VCaP (cell line): ENCODE measurements around the gene GSTT2B.
"Not testable (repeated sequence)": the region's sequence is repeated elsewhere in the genome, so short reads cannot be mapped to it uniquely, and the experiment has no call there.

Experiments
- H3K27ac ChIP-seq: fragments of 450-650 bp; 2 replicates; pipeline ENCODE4 v1.5.1; 2017
- CTCF ChIP-seq: fragments of 450-650 bp; conservative IDR thresholded peaks from 2 replicates; pipeline ENCODE4 v1.5.1; 2017; ENCODE audit warnings: mild to moderate bottlenecking, moderate library complexity

GSTT2B gene

DNA sequence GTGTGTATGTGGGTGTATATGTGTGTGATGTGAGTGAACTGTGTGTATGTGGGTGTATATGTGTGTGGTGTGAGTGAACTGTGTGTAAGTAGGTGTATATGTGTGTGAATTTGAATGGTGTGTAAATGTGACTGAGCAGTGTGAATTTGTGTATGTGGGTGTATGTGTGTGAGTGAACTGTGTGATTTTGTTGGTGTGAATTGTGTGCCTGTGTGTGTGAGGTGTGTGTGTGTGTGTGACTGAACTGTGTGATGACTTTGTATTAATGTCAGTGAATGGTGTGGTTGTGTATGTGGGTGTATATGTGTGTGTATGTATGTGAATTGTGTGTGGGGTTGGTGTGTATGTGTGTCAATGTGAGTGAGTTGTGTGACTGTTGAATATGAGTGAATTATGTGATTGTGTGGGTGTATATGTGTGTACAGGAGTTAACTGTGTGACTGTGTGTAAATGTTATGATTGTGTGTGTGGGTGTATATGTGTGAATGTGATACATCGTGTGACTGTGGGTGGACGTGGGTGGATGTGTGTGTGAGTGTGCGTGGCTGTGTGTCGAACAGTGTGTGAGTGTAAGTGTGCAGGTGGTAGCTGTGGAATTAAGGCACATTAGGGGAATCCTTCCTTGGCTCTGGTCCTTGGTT, 25.7 kb upstream of the GSTT2B start:
- not testable (repeated sequence) for H3K27ac ChIP-seq

DNA sequence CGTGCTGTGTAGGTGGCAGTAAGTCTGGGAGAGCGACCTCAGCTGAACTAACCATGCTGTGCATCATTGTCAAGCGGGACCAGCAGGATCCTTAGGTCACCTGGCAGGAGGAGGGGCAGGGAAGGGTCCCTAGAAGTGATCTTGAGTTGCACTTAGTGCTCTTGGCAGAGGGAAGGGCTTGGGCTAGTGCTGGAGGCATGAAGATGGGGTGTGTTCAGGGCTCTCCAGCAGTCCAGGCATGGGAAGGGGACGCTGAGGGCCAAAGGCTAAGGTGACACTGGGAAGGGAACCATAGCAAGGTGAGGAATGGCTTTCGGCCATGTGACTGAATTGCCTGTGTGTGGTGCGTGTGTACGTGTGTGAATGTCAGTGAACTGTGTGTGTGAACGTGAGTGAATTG, 25.1 kb upstream of the GSTT2B start:
- not testable (repeated sequence) for H3K27ac ChIP-seq

DNA sequence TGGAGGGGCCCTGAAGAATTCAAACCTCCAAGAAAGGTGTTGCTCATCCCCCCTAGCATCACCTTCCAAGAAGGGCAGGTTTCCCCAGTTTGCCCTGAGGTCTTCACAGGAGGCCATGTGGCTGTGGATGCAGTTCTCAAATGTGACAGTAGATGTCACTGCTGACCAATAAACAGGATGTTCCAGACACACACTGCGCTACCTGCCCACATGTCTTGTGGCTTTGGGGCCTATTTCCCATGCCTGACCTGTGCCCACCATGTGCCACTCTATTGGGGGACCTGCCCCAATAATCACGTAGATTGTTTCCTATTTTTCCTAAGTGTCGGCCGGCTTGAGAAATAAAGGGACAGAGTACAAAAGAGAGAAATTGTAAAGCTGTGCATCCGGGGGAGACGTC, 23.4 kb upstream of the GSTT2B start:
- no peak overlapping the region for H3K27ac ChIP-seq
- TF ChIP-seq CTCF: peak; percentile 62

- H3K27ac ChIP-seq: not testable (repeated sequence)
Measured at GRCh38 chr22:23980567-23980966, 19.6 kb upstream of the GSTT2B start.

DNA sequence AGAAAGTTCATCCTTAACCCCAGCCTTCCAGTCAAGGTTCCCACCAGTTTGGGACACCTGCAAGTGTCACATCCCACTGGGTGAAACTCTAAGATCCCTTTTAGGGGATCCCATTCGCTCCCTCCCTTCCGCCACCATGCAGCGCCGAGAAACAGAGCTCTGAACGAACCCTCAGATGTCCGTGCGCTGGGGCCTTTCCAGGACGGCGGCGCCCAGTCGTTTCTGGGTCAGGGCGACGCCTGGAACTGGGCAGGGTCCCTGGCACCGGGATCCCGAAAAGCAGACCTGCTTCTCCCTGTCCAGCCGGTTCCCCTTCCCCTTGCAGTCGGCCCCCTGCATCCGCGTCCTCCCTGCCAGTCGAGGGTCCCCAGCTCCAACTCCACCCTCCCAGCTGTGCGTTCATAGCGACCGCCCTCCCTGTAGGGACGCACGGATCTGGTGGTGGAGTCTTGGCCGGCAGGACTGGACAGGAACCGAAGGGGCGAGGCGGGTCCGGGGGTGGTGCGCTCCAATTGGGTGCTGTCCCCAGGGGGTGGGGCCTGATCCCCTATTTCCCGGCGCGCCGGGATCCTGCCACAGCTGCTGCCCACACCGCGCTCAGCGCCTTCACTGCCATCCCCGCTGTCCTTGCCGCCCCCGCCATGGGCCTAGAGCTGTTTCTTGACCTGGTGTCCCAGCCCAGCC, 18.7 kb upstream of the GSTT2B start, which contains the start of gene GSTT2:
TSS of gene GSTT2 (plus strand) at position 578 of the 684 bp plus-strand sequence.
- H3K27ac ChIP-seq: not testable (repeated sequence)

DNA sequence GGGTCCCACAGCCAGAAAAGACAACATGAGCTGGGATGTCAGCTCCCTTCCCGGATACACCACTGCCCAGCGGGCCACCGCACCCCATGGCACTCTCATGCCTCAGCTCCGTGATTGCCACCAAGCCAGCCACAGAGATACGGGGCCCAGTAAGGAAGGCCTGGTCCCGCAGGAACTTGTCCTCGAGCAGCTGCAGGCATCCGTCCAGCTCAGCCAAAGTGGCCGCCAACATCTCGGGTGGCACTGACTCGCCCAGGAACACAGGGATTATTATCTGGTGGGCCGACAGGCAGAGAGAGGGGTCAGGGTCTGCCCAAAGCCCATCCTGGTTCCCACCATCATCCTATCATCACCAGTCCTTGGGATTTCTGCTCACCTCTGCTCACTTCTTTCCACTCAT, 16.3 kb upstream of the GSTT2B start:
- not testable (repeated sequence) for H3K27ac ChIP-seq

DNA sequence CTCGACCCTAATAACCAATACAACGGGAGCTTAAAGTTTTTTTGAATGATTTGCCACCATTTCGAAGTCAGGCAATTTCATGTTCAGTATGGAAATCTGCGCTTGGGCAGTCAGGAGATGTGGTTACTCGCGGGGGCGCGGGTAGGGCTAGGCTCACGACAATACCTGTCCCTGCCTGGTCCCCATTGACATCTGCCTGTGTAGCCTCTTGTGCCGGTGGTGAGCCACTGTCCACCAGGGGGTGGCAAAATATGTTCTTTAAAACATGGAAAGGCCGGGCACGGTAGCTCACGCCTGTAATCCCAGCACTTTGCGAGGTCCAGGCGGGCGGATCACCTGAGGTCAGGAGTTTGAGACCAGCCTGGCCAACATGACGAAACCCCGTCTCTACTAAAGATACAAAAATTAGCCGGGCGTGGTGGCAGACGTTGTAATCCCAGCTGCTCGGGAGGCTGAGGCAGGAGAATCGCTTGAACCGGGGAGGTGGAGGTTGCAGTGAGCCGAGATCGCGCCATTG, 13.9 kb upstream of the GSTT2B start:
- H3K27ac ChIP-seq: not testable (repeated sequence)

GRCh38 chr22:23974345-23974744, 13.3 kb upstream of the GSTT2B start, which contains the start of gene DDT:
DDT (minus strand) TSS chr22:23974441; CDS start chr22:23974414, 27 bp downstream.
- not testable (repeated sequence) for H3K27ac ChIP-seq

DNA sequence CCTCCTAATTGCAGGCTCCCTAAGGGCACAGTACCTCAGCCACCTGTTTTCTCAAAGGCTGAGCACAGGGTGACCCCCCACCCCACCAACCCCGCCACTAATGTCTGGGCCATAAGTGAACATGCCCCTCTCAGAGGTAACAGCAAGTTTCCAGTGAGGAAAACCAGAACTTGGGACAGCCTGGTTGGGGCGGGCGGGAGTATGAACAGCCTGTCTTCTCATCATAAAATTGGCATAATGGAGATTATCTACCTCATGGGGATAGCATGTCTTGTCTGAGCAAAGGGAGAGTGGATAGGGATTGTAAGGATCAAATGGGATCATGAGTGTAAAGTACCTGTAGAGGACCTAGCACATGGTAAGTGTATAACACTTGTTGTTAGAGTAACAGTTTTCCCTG, 10.9 kb upstream of the GSTT2B start:
- peak overlapping the region; percentile 35 for H3K27ac ChIP-seq

DNA sequence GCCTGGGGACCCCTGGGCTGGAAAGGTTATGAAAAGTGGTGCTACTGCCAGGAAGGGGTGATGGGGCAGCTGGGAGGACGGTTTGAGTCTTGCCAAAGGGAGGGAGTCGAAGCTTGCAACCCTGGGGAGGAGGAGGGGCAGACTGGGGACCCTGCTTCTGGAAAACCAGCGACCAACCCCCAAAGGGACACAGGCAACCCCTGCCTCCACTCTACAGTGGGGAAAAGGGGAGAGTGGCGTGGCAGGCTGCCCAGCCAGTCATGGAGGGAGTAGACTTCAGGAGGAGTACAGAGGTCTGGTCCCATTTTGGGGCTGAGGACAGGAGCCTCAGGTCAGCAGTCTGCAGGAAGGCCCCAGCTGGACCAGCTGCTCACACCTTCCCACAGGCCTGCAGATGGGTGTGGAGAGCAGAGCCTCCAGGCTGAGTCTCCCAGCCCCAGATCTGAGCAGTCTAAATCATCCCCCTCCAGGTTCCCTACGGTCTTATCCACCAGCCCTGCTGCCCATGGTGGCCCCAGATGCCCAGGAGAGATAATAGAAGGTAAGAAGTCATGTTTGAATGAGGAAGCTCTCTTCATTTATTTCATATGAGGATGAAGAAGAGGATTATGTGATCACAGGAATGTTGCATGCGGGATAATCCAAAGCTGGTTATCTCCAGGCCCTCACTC, 10.0 kb upstream of the GSTT2B start:
- no peak for TF ChIP-seq CTCF
- H3K27ac ChIP-seq: peak overlapping the region; percentile 35

DNA sequence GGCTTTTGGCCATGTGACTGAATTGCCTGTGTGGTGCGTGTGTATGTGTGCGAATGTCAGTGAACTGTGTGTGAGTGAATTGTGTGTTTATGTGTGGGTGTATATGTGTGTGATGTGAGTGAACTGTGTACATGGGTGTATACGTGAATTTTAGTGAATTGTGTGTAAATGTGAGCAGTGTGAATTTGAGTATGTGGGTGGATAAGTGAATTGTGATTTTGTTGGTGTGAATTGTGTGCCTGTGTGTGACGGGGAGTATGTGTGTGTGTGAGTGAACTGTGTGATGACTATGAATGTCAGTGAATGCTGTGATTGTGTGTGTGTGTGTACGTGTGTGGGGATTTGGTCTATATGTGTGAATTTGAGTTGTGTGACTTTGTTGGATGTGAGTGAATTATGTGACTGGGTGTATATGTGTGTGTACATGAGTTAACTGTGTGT, 9.2 kb upstream of the GSTT2B start:
- no peak for TF ChIP-seq CTCF

DNA sequence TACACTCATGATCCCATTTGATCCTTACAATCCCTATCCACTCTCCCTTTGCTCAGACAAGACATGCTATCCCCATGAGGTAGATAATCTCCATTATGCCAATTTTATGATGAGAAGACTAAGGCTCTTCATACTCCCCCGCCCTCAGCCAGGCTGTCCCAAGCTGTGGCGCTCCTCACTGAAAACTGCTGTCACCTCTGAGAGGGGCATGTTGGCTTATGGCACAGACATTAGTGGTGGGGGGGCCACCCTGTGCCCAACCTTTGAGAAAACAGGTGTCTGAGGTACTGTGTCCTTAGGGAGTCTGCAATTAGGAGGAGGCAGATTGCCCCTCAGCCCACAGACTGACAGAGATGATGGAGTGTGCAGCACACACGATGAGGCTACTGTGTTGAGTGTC, 8.1 kb upstream of the GSTT2B start:
- H3K27ac ChIP-seq: peak overlapping the region; percentile 35; the same call in 1 of the 2 replicates
- TF ChIP-seq CTCF: no peak

More for the DNA sequence above, 9.2 kb upstream of the GSTT2B start:
- H3K27ac ChIP-seq: peak overlapping the region; percentile 35

GRCh38 chr22:23966568-23966967, 5.6 kb upstream of the GSTT2B start, which contains the start of gene DDTL:
DDTL (plus strand) TSS chr22:23966888; CDS start chr22:23966915, 27 bp downstream.
- not testable (repeated sequence) for H3K27ac ChIP-seq

- H3K27ac ChIP-seq: not testable (repeated sequence)
Measured at GRCh38 chr22:23966094-23966493, 5.1 kb upstream of the GSTT2B start.
